Measurements from ENCODE around the gene ENGASE.

ENGASE gene

GRCh38 chr17:79048826-79049755, 25.5 kb upstream of the ENGASE start:
- H3K4me2 ChIP-seq (ENCODE audit: low read length), result no peak overlapping the region
- TF ChIP-seq, protein P1, sequence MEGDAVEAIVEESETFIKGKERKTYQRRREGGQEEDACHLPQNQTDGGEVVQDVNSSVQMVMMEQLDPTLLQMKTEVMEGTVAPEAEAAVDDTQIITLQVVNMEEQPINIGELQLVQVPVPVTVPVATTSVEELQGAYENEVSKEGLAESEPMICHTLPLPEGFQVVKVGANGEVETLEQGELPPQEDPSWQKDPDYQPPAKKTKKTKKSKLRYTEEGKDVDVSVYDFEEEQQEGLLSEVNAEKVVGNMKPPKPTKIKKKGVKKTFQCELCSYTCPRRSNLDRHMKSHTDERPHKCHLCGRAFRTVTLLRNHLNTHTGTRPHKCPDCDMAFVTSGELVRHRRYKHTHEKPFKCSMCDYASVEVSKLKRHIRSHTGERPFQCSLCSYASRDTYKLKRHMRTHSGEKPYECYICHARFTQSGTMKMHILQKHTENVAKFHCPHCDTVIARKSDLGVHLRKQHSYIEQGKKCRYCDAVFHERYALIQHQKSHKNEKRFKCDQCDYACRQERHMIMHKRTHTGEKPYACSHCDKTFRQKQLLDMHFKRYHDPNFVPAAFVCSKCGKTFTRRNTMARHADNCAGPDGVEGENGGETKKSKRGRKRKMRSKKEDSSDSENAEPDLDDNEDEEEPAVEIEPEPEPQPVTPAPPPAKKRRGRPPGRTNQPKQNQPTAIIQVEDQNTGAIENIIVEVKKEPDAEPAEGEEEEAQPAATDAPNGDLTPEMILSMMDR (IDR thresholded peaks at IDR 0.05; ENCODE audit: low read length), result no peak
- no peak for TF ChIP-seq EZH2 (IDR thresholded peaks at IDR 0.05; ENCODE audit: borderline replicate concordance, low read length)
- no peak overlapping the region for H3K4me3 ChIP-seq (ENCODE audit: low read depth, low read length, poor library complexity, severe bottlenecking)
- H3K27ac ChIP-seq (ENCODE audit: low read depth, low read length, poor library complexity, severe bottlenecking), result no peak overlapping the region
- H3K27me3 ChIP-seq (ENCODE audit: insufficient read depth, low read length), result no peaks in the 10 kb centered on the region
- H3K9ac ChIP-seq (ENCODE audit: low read length), result no peak overlapping the region
- no peaks in the 10 kb centered on the region for H3K4me1 ChIP-seq (ENCODE audit: insufficient read depth, low read length, severe bottlenecking)
- H3F3A ChIP-seq (ENCODE audit: insufficient read depth, low read length), result no peaks in the 10 kb centered on the region
- no peaks in the 10 kb centered on the region for H3K79me2 ChIP-seq (ENCODE audit: insufficient read depth, low read length)
- no peaks in the 10 kb centered on the region for H3K9me3 ChIP-seq (ENCODE audit: low read length)
- H3K9me2 ChIP-seq (ENCODE audit: low read depth, low read length), result no peaks in the 10 kb centered on the region
- no peaks in the 10 kb centered on the region for H3K36me3 ChIP-seq (ENCODE audit: insufficient read depth, low read length)
- no peaks in the 10 kb centered on the region for H4K20me1 ChIP-seq (ENCODE audit: insufficient read depth, low read length)
- no peak overlapping the region for H2AFZ ChIP-seq (ENCODE audit: low read length)

- Histone ChIP-seq H3K27ac (ENCODE audit: low read depth, low read length, poor library complexity, severe bottlenecking) (no peak overlapping the region), H3K4me1 (ENCODE audit: insufficient read depth, low read length, severe bottlenecking) (no peaks in the 10 kb centered on the region), H3F3A (ENCODE audit: insufficient read depth, low read length) (no peaks in the 10 kb centered on the region), H3K36me3 (ENCODE audit: insufficient read depth, low read length) (no peaks in the 10 kb centered on the region), H3K9ac (ENCODE audit: low read length) (no peak overlapping the region), H3K9me3 (ENCODE audit: low read length) (no peaks in the 10 kb centered on the region), H3K4me3 (ENCODE audit: low read depth, low read length, poor library complexity, severe bottlenecking) (no peak overlapping the region), H2AFZ (ENCODE audit: low read length) (no peak overlapping the region), H3K79me2 (ENCODE audit: insufficient read depth, low read length) (no peaks in the 10 kb centered on the region), H3K4me2 (ENCODE audit: low read length) (no peak overlapping the region), H3K9me2 (ENCODE audit: low read depth, low read length) (no peaks in the 10 kb centered on the region), H4K20me1 (ENCODE audit: insufficient read depth, low read length) (no peaks in the 10 kb centered on the region), H3K27me3 (ENCODE audit: insufficient read depth, low read length) (peaks cover 6% of the 10 kb centered on the region; the same call in 1 of the 2 replicates)
- TF ChIP-seq, protein P1 (IDR thresholded peaks at IDR 0.05; ENCODE audit: low read length), result no peak
- TF ChIP-seq EZH2 (IDR thresholded peaks at IDR 0.05; ENCODE audit: borderline replicate concordance, low read length), result no peak
Observed at GRCh38 chr17:79049821-79050220, 24.8 kb upstream of the ENGASE start.

GRCh38 chr17:79050551-79050950, 24.1 kb upstream of the ENGASE start:
- TF ChIP-seq, protein P1 (IDR thresholded peaks at IDR 0.05; ENCODE audit: low read length), result no peak
- no peak for TF ChIP-seq EZH2 (IDR thresholded peaks at IDR 0.05; ENCODE audit: borderline replicate concordance, low read length)
- H3F3A ChIP-seq (ENCODE audit: insufficient read depth, low read length), result no peaks in the 10 kb centered on the region
- no peak overlapping the region for H2AFZ ChIP-seq (ENCODE audit: low read length)
- no peaks in the 10 kb centered on the region for H3K4me1 ChIP-seq (ENCODE audit: insufficient read depth, low read length, severe bottlenecking)
- H3K4me2 ChIP-seq (ENCODE audit: low read length), result no peak overlapping the region
- no peaks in the 10 kb centered on the region for H3K36me3 ChIP-seq (ENCODE audit: insufficient read depth, low read length)
- H3K27me3 ChIP-seq (ENCODE audit: insufficient read depth, low read length), result peaks cover 6% of the 10 kb centered on the region; the same call in 1 of the 2 replicates
- H3K9me2 ChIP-seq (ENCODE audit: low read depth, low read length), result no peaks in the 10 kb centered on the region
- H3K9ac ChIP-seq (ENCODE audit: low read length), result no peak overlapping the region
- no peaks in the 10 kb centered on the region for H3K79me2 ChIP-seq (ENCODE audit: insufficient read depth, low read length)
- no peaks in the 10 kb centered on the region for H3K9me3 ChIP-seq (ENCODE audit: low read length)
- no peak overlapping the region for H3K27ac ChIP-seq (ENCODE audit: low read depth, low read length, poor library complexity, severe bottlenecking)
- H4K20me1 ChIP-seq (ENCODE audit: insufficient read depth, low read length), result no peaks in the 10 kb centered on the region
- no peak overlapping the region for H3K4me3 ChIP-seq (ENCODE audit: low read depth, low read length, poor library complexity, severe bottlenecking)

Measured in OCI-LY1 (cell line).